GM10248 (cell line): Measurements from ENCODE around the gene MED19.

ENCODE experiments used
- CTCF ChIA-PET: fragments of 300-600 bp; sonication (Branson Sonifier 250); formaldehyde crosslinking; extraction: SDS; loops from one replicate; lab custom pipeline; 2021; ENCODE audit warnings: antibody characterized with exemption; lab: Yijun Ruan, JAX
- POLR2A ChIA-PET: fragments of 350-650 bp; sonication (Branson Sonifier 250); formaldehyde crosslinking; extraction: SDS; loops from one replicate; lab custom pipeline; 2020; ENCODE audit warnings: antibody characterized with exemption; lab: Yijun Ruan, JAX
- DNase-seq: peaks from one replicate; pipeline ENCODE4 v3.0.0; 2012; ENCODE audit errors: extremely low spot score
- TF ChIP-seq, protein P1 (sequence below): IDR thresholded peaks from 2 replicates; pipeline ENCODE4 v1.5.1; 2012; ENCODE audit warnings: mild to moderate bottlenecking, low read depth; ENCODE audit errors: extremely low read depth, missing control alignments, control extremely low read depth

Gene MED19

GRCh38 chr11:57659669-57660068 lies 52.3 kb downstream of the MED19 start:
- DNase-seq = no peak
- CTCF ChIA-PET = interaction anchor here (1.3 to 1.5 kb wide), 4 partner anchors 11 to 166 kb away, joined by 3 to 4 read pairs (median 3); no protein-coding TSS in a partner anchor
- POLR2A ChIA-PET = no interaction called here
- TF ChIP-seq, protein P1, sequence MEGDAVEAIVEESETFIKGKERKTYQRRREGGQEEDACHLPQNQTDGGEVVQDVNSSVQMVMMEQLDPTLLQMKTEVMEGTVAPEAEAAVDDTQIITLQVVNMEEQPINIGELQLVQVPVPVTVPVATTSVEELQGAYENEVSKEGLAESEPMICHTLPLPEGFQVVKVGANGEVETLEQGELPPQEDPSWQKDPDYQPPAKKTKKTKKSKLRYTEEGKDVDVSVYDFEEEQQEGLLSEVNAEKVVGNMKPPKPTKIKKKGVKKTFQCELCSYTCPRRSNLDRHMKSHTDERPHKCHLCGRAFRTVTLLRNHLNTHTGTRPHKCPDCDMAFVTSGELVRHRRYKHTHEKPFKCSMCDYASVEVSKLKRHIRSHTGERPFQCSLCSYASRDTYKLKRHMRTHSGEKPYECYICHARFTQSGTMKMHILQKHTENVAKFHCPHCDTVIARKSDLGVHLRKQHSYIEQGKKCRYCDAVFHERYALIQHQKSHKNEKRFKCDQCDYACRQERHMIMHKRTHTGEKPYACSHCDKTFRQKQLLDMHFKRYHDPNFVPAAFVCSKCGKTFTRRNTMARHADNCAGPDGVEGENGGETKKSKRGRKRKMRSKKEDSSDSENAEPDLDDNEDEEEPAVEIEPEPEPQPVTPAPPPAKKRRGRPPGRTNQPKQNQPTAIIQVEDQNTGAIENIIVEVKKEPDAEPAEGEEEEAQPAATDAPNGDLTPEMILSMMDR = no peak

GRCh38 chr11:57658023-57658361 lies 54.0 kb downstream of the MED19 start:
- ChIA-PET CTCF (interaction anchor here (2.1 kb wide), 1 partner anchor 90 kb away, joined by 5 read pairs; the partner anchor contains the start of gene UBE2L6), POLR2A (interaction anchor here (0.5 to 0.6 kb wide), 2 partner anchors 9 to 1971 kb away, joined by 3 to 10 read pairs; no protein-coding TSS in a partner anchor)

GRCh38 chr11:57657194-57658022 lies 54.6 kb downstream of the MED19 start, which contains the start of gene CLP1:
Gene CLP1 (plus strand): TSS chr11:57657762. CDS start chr11:57659477, 1,715 bp downstream.
- TF ChIP-seq, protein P1 = no peak
- ChIA-PET POLR2A (interaction anchor here (0.5 to 0.6 kb wide), 2 partner anchors 10 to 1971 kb away, joined by 3 to 10 read pairs; no protein-coding TSS in a partner anchor), CTCF (interaction anchor here (0.7 to 2.1 kb wide), 3 partner anchors 13 to 174 kb away, joined by 3 to 13 read pairs (median 5); partner anchors contain the start of gene UBE2L6)
- peak; percentile 96 for DNase-seq

More at GRCh38 chr11:57658023-57658361, 54.0 kb downstream of the MED19 start:
- TF ChIP-seq, protein P1 = no peak
- DNase-seq = no peak

GRCh38 chr11:57656885-57657193 lies 55.2 kb downstream of the MED19 start:
- CTCF ChIA-PET = interaction anchor here (0.7 to 2.1 kb wide), 3 partner anchors 13 to 173 kb away, joined by 3 to 13 read pairs (median 5); partner anchors contain the start of gene UBE2L6
- POLR2A ChIA-PET = no interaction called here

More at GRCh38 chr11:57656885-57657193, 55.2 kb downstream of the MED19 start:
- TF ChIP-seq, protein P1 = no peak
- DNase-seq = no peak
